Mammary epithelial cell (primary cell): ENCODE measurements around the gene PPM1L.

Source experiments
- EZH2 ChIP-seq: IDR thresholded peaks from 2 replicates; pipeline ENCODE4 v1.6.1; 2012; ENCODE audit warnings: low read length, inconsistent platforms, borderline replicate concordance
- TF ChIP-seq, protein P1 (sequence below), 2 donors: IDR thresholded peaks in 1 of 2; conservative IDR thresholded peaks in 1 of 2; 2 replicates each; pipeline ENCODE4 v1.5.1; 2011 to 2012; ENCODE audit warnings: inconsistent platforms in 2 of 2, low read length in 2 of 2, mild to moderate bottlenecking in 2 of 2, control low read depth in 1 of 2, low read depth in 1 of 2; ENCODE audit not compliant: insufficient read depth in 1 of 2; ENCODE audit errors: extremely low read depth in 1 of 2

DNA sequence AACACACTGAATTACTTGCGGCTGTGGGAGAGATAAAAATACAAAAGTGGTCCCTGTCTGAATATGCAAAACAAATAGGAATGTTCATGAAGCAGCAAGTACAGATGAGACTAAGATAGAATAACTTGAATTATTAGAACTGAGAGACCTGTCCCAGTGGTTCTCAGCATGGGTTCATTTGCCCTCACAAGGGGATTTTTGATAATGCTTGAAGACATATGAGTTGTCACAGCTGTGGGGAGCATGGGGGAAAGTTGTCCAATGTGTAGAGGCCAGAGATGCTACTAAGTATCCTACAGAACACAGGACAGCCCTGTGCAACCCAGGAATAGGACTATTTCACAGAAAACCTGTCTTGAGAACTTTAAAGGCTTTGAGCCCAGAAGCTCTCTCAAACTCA lies 22.4 kb downstream of the PPM1L start:
- TF ChIP-seq, protein P1, sequence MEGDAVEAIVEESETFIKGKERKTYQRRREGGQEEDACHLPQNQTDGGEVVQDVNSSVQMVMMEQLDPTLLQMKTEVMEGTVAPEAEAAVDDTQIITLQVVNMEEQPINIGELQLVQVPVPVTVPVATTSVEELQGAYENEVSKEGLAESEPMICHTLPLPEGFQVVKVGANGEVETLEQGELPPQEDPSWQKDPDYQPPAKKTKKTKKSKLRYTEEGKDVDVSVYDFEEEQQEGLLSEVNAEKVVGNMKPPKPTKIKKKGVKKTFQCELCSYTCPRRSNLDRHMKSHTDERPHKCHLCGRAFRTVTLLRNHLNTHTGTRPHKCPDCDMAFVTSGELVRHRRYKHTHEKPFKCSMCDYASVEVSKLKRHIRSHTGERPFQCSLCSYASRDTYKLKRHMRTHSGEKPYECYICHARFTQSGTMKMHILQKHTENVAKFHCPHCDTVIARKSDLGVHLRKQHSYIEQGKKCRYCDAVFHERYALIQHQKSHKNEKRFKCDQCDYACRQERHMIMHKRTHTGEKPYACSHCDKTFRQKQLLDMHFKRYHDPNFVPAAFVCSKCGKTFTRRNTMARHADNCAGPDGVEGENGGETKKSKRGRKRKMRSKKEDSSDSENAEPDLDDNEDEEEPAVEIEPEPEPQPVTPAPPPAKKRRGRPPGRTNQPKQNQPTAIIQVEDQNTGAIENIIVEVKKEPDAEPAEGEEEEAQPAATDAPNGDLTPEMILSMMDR (conservative IDR thresholded peaks at IDR 0.05 in 1 of 2, IDR thresholded peaks at IDR 0.05 in 1 of 2; ENCODE audit: extremely low read depth in 1 of 2, insufficient read depth in 1 of 2, low read depth in 1 of 2, low read length in 2 of 2): no peak
- TF ChIP-seq EZH2: no peak
